HepG2 (cell line): ENCODE results near the gene IBA57. TPM values are rescaled to one million over a fixed set of nuclear protein-coding genes. Genes with fewer than 3 reads are reported as not detected.

Experiments
- ATAC-seq: fragments of 200-7000 bp; cut with Tn5 transposase; 3 replicates; pipeline ENCODE4 v1.9.1; 2020; ENCODE audit warnings: mild to moderate bottlenecking, moderate library complexity
- BruUV-seq: library from RNA; stranded (reverse); fragments of 400-500 nt; replicated peaks from 2 replicates; lab custom pipeline; 2021; lab: Mats Ljungman, UMichigan
- CTCF ChIA-PET: fragments of 300-600 bp; formaldehyde crosslinking; extraction: SDS; loops from one replicate; lab custom pipeline; 2021; ENCODE audit warnings: low total read pairs, inconsistent platforms, low intra/inter-chr PET ratio; lab: Yijun Ruan, JAX
- POLR2A ChIA-PET: fragments of 350-600 bp; sonication (Branson Sonifier 250); formaldehyde crosslinking; loops from one replicate; lab custom pipeline; 2020; ENCODE audit warnings: antibody characterized with exemption, inconsistent platforms; lab: Yijun Ruan, JAX
- DNase-seq: peaks from one replicate; pipeline ENCODE4 v3.0.0-alpha.2; 2015; ENCODE audit warnings: low spot score
- FAIRE-seq: peaks from 3 replicates; lab custom pipeline; 2011; peaks lifted over from hg19 to GRCh38; lab: Jason Lieb, UNC
- H2AFZ ChIP-seq: one replicate; pipeline ENCODE4 v1.6.1; 2011; ENCODE audit warnings: low read length, inconsistent platforms
- H3K27ac ChIP-seq: fragments of 300-600 bp; 3 replicates; pipeline ENCODE4 v1.8.0; 2011; ENCODE audit warnings: mixed run types, mild to moderate bottlenecking, mixed read lengths, low read length, inconsistent platforms; ENCODE audit not compliant: insufficient read depth; ENCODE audit errors: extremely low read length
- H3K27me3 ChIP-seq, 2 experiments: fragments of 200-600 bp in 1 of 2; 2 replicates in 1 of 2; 3 replicates in 1 of 2; pipeline versions ENCODE4 v1.6.0 to v1.8.0; 2011; ENCODE audit warnings: low read length in 2 of 2, mild to moderate bottlenecking in 2 of 2, moderate library complexity in 2 of 2, inconsistent platforms in 1 of 2; ENCODE audit not compliant: insufficient read depth in 2 of 2, control insufficient read depth in 1 of 2
- H3K36me3 ChIP-seq, 2 experiments: fragments of 200-600 bp in 1 of 2; replicated peaks in 1 of 2; 2 replicates in 1 of 2; 3 replicates in 1 of 2; pipeline versions ENCODE4 v1.5.1 to v1.8.0; 2011; ENCODE audit warnings: low read length in 2 of 2, inconsistent platforms in 1 of 2; ENCODE audit not compliant: insufficient read depth in 2 of 2, control insufficient read depth in 1 of 2
- H3K4me1 ChIP-seq: 2 replicates; pipeline ENCODE4 v1.5.1; 2012; ENCODE audit warnings: low read length, inconsistent platforms; ENCODE audit not compliant: insufficient read depth
- H3K4me2 ChIP-seq: 2 replicates; pipeline ENCODE4 v1.6.0; 2011; ENCODE audit warnings: low read depth, low read length, inconsistent platforms
- H3K4me3 ChIP-seq, 3 experiments: fragments of 200-600 bp in 1 of 3; sonication (generic), shearing (Covaris generic) in 1 of 3; replicated peaks in 1 of 3; 2 replicates each; pipeline ENCODE4 v1.5.1; 2011 to 2016; ENCODE audit warnings: low read length in 3 of 3, inconsistent platforms in 2 of 3, low read depth in 2 of 3, mild to moderate bottlenecking in 2 of 3, control low read depth in 1 of 3, mixed read lengths in 1 of 3; ENCODE audit not compliant: insufficient read depth in 1 of 3
- H3K79me2 ChIP-seq: one replicate; pipeline ENCODE4 v1.6.1; 2011; ENCODE audit warnings: low read length, inconsistent platforms; ENCODE audit not compliant: insufficient read depth
- H3K9ac ChIP-seq: 2 replicates; pipeline ENCODE4 v1.6.0; 2011; ENCODE audit warnings: mild to moderate bottlenecking, low read depth, low read length, inconsistent platforms; ENCODE audit not compliant: insufficient read depth
- H3K9me3 ChIP-seq: 2 replicates; pipeline ENCODE4 v1.5.1; 2012; ENCODE audit warnings: mild to moderate bottlenecking, low read length
- H4K20me1 ChIP-seq: 2 replicates; pipeline ENCODE4 v1.6.0; 2011; ENCODE audit warnings: inconsistent platforms, mild to moderate bottlenecking, low read length, moderate library complexity; ENCODE audit not compliant: insufficient read depth
- AGO1 ChIP-seq: fragments of 200-400 bp; formaldehyde crosslinking; IDR thresholded peaks from 2 replicates; pipeline ENCODE4 v1.6.1; 2017; ENCODE audit warnings: mild to moderate bottlenecking, low read depth, low read length, moderate library complexity; ENCODE audit not compliant: poor library complexity, severe bottlenecking
- AGO2 ChIP-seq: fragments of 200-400 bp; formaldehyde crosslinking; optimal IDR thresholded peaks from 2 replicates; pipeline ENCODE3; 2017; ENCODE audit warnings: mild to moderate bottlenecking, low read depth, low read length, moderate library complexity
- AKAP8 ChIP-seq: sonication (generic); formaldehyde crosslinking; IDR thresholded peaks from 2 replicates; pipeline ENCODE4 v1.5.1; 2020; ENCODE audit warnings: mild to moderate bottlenecking, missing genetic modification reagents
- KLF12 ChIP-seq: sonication (generic); formaldehyde crosslinking; IDR thresholded peaks from 2 replicates; pipeline ENCODE4 v1.4.0; 2020; ENCODE audit warnings: missing genetic modification reagents, borderline replicate concordance
- MEF2D ChIP-seq: sonication (generic); formaldehyde crosslinking; IDR thresholded peaks from 2 replicates; pipeline ENCODE4 v1.5.1; 2020; ENCODE audit warnings: mild to moderate bottlenecking, missing genetic modification reagents
- MZF1 ChIP-seq: sonication (generic); formaldehyde crosslinking; IDR thresholded peaks from 2 replicates; pipeline ENCODE4 v1.8.1; 2023; ENCODE audit warnings: mild to moderate bottlenecking, missing genetic modification reagents, borderline replicate concordance
- PHF21A ChIP-seq: sonication (generic); formaldehyde crosslinking; IDR thresholded peaks from 2 replicates; pipeline ENCODE4 v1.5.0; 2020; ENCODE audit warnings: mild to moderate bottlenecking, missing genetic modification reagents
- RFXANK ChIP-seq: IDR thresholded peaks from 2 replicates; pipeline ENCODE4 v1.6.1; 2016
- TBX2 ChIP-seq: sonication (generic); formaldehyde crosslinking; IDR thresholded peaks from 2 replicates; pipeline ENCODE4 v1.5.0; 2020; ENCODE audit warnings: missing genetic modification reagents, mild to moderate bottlenecking, borderline replicate concordance
- TEAD3 ChIP-seq: optimal IDR thresholded peaks from 2 replicates; pipeline ENCODE3; 2016; ENCODE audit warnings: borderline replicate concordance
- TRIM24 ChIP-seq: sonication (generic); formaldehyde crosslinking; IDR thresholded peaks from 2 replicates; pipeline ENCODE4 v1.8.0; 2022; ENCODE audit warnings: mild to moderate bottlenecking, missing genetic modification reagents
- ZBTB38 ChIP-seq: sonication (generic); formaldehyde crosslinking; IDR thresholded peaks from 2 replicates; pipeline ENCODE4 v1.5.1; 2020; ENCODE audit warnings: mild to moderate bottlenecking, missing genetic modification reagents
- ZFY ChIP-seq: sonication (generic); formaldehyde crosslinking; IDR thresholded peaks from 2 replicates; pipeline ENCODE4 v1.4.0; 2020; ENCODE audit warnings: missing genetic modification reagents
- ZNF496 ChIP-seq: sonication (generic); formaldehyde crosslinking; IDR thresholded peaks from 2 replicates; pipeline ENCODE4 v1.8.1; 2023; ENCODE audit warnings: mild to moderate bottlenecking, moderate library complexity, missing genetic modification reagents; ENCODE audit not compliant: insufficient replicate concordance
- ZNF547 ChIP-seq: sonication (generic); formaldehyde crosslinking; IDR thresholded peaks from 2 replicates; pipeline ENCODE4 v1.5.1; 2020; ENCODE audit warnings: mild to moderate bottlenecking, missing genetic modification reagents
- ZNF780A ChIP-seq: sonication (generic); formaldehyde crosslinking; IDR thresholded peaks from 2 replicates; pipeline ENCODE4 v1.8.0; 2022; ENCODE audit warnings: mild to moderate bottlenecking, missing genetic modification reagents, moderate library complexity
- WGBS: methylation state at CpG from one replicate; pipeline ENCODE4 v1.1.6; 2017; ENCODE audit warnings: low lambda C conversion rate; 5-methylcytosine and 5-hydroxymethylcytosine counted together
- in situ Hi-C: cut with HindIII; loops from 2 replicates; pipeline ENCODE4 v1.10.0; 2017; ENCODE audit warnings: low pct_unique_long_range_greater_than_20kb; ENCODE audit not compliant: extremely low pct_ligation_motif_present
- intact Hi-C: fragments of 100-400 bp; cut with micrococcal nuclease; formaldehyde crosslinking; loops from one replicate; pipeline ENCODE4 v1.10.0; 2022; ENCODE audit not compliant: unreplicated experiment
- polyA plus RNA-seq, 8 experiments: library from polyadenylated mRNA; depleted of rRNA in 3 of 8; stranded (reverse) in 7 of 8; unstranded in 1 of 8; fragments of >200 nt; fragmentation: Illumina TruSeq in 4 of 8; extraction: Trizol in 4 of 8; gene quantifications; 2 replicates each; pipeline versions ENCODE4 v1.2.1 to v1.2.3, GENCODE V29; 2011 to 2016; ENCODE audit warnings: low read depth in 4 of 8, missing spikeins in 1 of 8, mixed read lengths in 1 of 8; ENCODE audit not compliant: insufficient read depth in 1 of 8
- total RNA-seq, 5 experiments: library from RNA; depleted of rRNA; stranded (reverse); fragments of >200 nt; fragmentation: Illumina TruSeq; extraction: Trizol; gene quantifications; 2 replicates each; pipeline ENCODE4 v1.2.3, GENCODE V29; 2016; ENCODE audit warnings: low read depth in 1 of 5
- TF ChIP-seq, protein P1 (sequence below): sonication (generic); formaldehyde crosslinking; IDR thresholded peaks from 2 replicates; pipeline ENCODE4 v1.4.0; 2020; ENCODE audit warnings: missing genetic modification reagents
- TF ChIP-seq, protein P2 (sequence below): IDR thresholded peaks from 2 replicates; pipeline ENCODE4 v1.6.1; 2018; ENCODE audit warnings: missing genetic modification reagents, mild to moderate bottlenecking, missing compliant biosample characterization
- TF ChIP-seq, protein P3 (sequence below): sonication (generic); formaldehyde crosslinking; IDR thresholded peaks from 2 replicates; pipeline ENCODE4 v1.4.0; 2020; ENCODE audit warnings: missing genetic modification reagents

Gene IBA57
- total and polyA plus RNA-seq, 2 of the 13 experiments (the other 11 are each of a cell fraction or from before 2014, with no cell fraction given): 2.3 to 10.2 TPM

DNA sequence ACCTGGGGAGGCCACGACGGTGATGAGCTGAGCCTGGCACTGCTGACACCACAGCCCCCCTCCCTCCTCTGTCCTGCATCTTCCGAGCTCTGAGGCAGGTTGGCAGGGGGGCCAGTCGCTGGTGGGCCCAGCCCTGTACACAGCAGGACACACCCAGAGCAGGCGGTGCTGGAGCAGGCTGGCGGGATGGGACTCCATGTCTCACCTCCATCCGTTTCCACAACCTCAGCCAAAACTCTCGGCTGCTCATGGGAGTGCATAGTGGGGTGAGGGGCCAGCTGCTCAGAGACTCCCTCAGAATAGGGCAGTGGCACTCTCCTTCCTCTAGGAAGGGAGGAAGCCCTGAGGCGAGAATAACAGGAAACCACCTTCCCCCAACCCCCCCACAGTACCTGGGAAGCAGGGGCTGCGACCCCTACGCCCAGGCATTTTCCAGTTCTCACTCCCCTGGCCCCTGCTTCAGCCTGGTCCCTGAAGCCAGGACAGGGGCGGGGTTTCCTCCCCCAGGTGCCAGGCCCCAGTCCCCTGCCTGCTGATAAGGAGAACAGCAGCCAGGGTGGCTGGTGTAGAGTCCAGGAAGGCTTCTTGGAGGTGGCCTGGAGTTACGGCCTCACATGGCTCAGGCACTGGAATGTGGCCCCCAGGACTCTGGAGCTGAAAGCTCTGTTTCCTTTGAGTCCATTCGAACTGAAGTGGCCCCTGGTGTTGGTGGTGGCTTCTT, 3.2 kb upstream of the IBA57 start (continued):
- TF ChIP-seq KLF12 (CRISPR knock-in tag): no peak
- TF ChIP-seq, protein P1, sequence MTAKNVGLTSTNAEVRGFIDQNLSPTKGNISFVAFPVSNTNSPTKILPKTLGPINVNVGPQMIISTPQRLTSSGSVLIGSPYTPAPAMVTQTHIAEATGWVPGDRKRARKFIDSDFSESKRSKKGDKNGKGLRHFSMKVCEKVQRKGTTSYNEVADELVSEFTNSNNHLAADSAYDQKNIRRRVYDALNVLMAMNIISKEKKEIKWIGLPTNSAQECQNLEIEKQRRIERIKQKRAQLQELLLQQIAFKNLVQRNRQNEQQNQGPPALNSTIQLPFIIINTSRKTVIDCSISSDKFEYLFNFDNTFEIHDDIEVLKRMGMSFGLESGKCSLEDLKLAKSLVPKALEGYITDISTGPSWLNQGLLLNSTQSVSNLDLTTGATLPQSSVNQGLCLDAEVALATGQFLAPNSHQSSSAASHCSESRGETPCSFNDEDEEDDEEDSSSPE: no peak
- peak; percentile 20; the same call in 1 of the 2 replicates for TF ChIP-seq AKAP8 (CRISPR knock-in tag)
- TF ChIP-seq ZNF780A: no peak
- TF ChIP-seq PHF21A: no peak
- no peak for TF ChIP-seq ZNF547 (CRISPR knock-in tag)
- no peak for TF ChIP-seq MEF2D (CRISPR knock-in tag)
- no peak for TF ChIP-seq MZF1 (CRISPR knock-in tag)
- no peak for TF ChIP-seq RFXANK (CRISPR knock-in tag)
- TF ChIP-seq TRIM24 (CRISPR knock-in tag): no peak
- TF ChIP-seq AGO2: peak; percentile 60

GRCh38 chr1:228163007-228163753, 2.4 kb upstream of the IBA57 start:
- Histone ChIP-seq H2AFZ (no peak overlapping the region), H3K36me3 (no peaks in the 10 kb centered on the region), H3K27ac (no peak overlapping the region), H3K9ac (0 out of 2 replicates have a peak overlapping the region, but pooled peaks have one; percentile 17), H4K20me1 (no peaks in the 10 kb centered on the region), H3K4me2 (no peak overlapping the region; the same call in 1 of the 2 replicates), H3K4me3 (no peak overlapping the region; a peak in 1 of 6 replicates), H3K79me2 (peaks cover 5% of the 10 kb centered on the region), H3K9me3 (no peaks in the 10 kb centered on the region), H3K4me1 (peaks cover 62% of the 10 kb centered on the region), H3K27me3 (no peaks in the 10 kb centered on the region; a peak in 1 of 5 replicates)
- ChIA-PET POLR2A (no interaction called here), CTCF (no interaction called here)
- ATAC-seq (no peak), DNase-seq (no peak), FAIRE-seq (no peak)
- WGBS: 81% methylated on average over 9 of the region's 30 CpGs
- no TSS peak for BruUV-seq
- in situ Hi-C loops (no loop called here), intact Hi-C loops (no loop called here)
- peak; percentile 14 for TF ChIP-seq TEAD3 (CRISPR knock-in tag)
- peak; percentile 78 for TF ChIP-seq AGO1
- TF ChIP-seq, protein P2, sequence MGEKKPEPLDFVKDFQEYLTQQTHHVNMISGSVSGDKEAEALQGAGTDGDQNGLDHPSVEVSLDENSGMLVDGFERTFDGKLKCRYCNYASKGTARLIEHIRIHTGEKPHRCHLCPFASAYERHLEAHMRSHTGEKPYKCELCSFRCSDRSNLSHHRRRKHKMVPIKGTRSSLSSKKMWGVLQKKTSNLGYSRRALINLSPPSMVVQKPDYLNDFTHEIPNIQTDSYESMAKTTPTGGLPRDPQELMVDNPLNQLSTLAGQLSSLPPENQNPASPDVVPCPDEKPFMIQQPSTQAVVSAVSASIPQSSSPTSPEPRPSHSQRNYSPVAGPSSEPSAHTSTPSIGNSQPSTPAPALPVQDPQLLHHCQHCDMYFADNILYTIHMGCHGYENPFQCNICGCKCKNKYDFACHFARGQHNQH (CRISPR knock-in tag): no peak
- TF ChIP-seq ZBTB38 (CRISPR knock-in tag): peak; percentile 15; the same call in 1 of the 2 replicates
- 0 out of 2 replicates have a peak, but pooled peaks have one; percentile 22 for TF ChIP-seq ZFY (CRISPR knock-in tag)
- TF ChIP-seq TBX2 (CRISPR knock-in tag): no peak
- TF ChIP-seq, protein P3, sequence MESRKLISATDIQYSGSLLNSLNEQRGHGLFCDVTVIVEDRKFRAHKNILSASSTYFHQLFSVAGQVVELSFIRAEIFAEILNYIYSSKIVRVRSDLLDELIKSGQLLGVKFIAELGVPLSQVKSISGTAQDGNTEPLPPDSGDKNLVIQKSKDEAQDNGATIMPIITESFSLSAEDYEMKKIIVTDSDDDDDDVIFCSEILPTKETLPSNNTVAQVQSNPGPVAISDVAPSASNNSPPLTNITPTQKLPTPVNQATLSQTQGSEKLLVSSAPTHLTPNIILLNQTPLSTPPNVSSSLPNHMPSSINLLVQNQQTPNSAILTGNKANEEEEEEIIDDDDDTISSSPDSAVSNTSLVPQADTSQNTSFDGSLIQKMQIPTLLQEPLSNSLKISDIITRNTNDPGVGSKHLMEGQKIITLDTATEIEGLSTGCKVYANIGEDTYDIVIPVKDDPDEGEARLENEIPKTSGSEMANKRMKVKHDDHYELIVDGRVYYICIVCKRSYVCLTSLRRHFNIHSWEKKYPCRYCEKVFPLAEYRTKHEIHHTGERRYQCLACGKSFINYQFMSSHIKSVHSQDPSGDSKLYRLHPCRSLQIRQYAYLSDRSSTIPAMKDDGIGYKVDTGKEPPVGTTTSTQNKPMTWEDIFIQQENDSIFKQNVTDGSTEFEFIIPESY (CRISPR knock-in tag): peak; percentile 49
- TF ChIP-seq ZNF496 (CRISPR knock-in tag): no peak
- TF ChIP-seq AGO2: peak; percentile 86
